ENCODE data around the gene STYK1.

The STYK1 gene

DNA sequence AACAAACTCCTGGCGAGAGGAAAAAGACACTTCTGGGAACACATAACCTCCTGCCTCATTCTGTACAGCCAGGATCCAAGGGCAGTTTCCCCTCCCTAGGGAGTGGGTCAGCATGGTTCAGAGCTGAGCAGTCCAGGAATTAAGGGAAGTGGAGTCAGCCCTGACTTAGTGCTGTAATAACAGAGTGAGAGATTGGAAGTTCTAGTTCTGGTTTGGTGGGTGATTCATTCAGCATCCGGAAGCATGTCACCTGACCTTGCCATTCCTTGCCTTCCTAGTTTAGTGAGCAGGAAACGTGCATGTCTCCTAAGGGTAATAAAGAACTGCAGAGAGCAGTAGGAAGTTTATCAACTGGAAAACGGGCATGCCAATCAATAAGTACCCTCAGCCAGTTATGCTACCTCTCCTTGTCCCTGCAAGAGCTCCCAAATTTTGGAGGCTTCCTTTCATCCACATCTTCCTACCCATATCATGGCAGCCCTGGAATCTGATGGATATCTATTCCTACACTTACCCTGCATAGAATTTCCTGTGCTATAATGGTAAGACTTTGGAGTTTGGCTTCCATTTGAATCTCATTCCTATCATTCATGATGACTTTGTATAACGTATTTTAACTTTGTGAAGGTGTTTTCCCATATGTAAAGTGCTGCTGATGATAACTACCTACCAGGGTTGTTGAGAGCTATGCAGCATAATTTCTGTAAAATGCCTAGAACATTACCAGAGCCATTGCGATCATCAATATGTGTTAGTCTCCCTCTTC is 31.9 kb downstream of the STYK1 start:
- Histone ChIP-seq H3K36me3 (ENCODE audit: insufficient read depth, low read length) (no peaks in the 10 kb centered on the region), H3K9me3 (ENCODE audit: low read length) (no peaks in the 10 kb centered on the region), H3K4me3 (ENCODE audit: low read depth in 1 of 2, low read length in 2 of 2) (no peak overlapping the region), H3K9ac (ENCODE audit: low read length) (no peak overlapping the region), H3K27ac (ENCODE audit: low read depth, low read length) (no peak overlapping the region), H3K4me1 (ENCODE audit: insufficient read depth, low read length) (no peaks in the 10 kb centered on the region), H3K27me3 (ENCODE audit: control insufficient read depth in 1 of 2, insufficient read depth in 2 of 2, low read length in 2 of 2) (no peaks in the 10 kb centered on the region)

GRCh38 chr12:10638728-10639127 is 35.1 kb downstream of the STYK1 start:
- H3K27ac ChIP-seq (ENCODE audit: low read depth, low read length): no peak overlapping the region
- H3K9me3 ChIP-seq (ENCODE audit: low read length): no peaks in the 10 kb centered on the region
- no peaks in the 10 kb centered on the region for H3K4me1 ChIP-seq (ENCODE audit: insufficient read depth, low read length)
- no peak overlapping the region for H3K4me3 ChIP-seq (ENCODE audit: low read depth in 1 of 2, low read length in 2 of 2)
- H3K27me3 ChIP-seq (ENCODE audit: control insufficient read depth in 1 of 2, insufficient read depth in 2 of 2, low read length in 2 of 2): no peaks in the 10 kb centered on the region
- H3K36me3 ChIP-seq (ENCODE audit: insufficient read depth, low read length): no peaks in the 10 kb centered on the region
- no peak overlapping the region for H3K9ac ChIP-seq (ENCODE audit: low read length)

DNA sequence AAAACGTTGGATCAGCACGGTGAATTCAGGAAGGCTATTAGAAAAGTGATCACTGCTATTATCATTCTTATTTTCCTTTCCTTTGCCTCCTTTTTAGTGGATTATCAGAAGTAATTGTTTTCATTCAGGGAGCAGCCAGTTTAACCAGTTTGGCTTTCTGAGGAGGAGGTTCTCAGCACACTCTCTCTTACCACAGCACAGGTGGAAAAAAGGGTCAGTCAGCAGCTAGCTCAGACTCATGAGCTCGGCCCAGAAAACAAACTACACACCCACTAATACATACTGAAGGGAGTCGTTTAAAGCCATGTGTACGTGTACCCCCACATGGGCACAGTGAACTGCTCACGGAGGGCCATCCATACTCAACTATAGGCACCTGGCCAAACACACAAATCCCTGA is 37.2 kb downstream of the STYK1 start:
- Histone ChIP-seq H3K27me3 (ENCODE audit: control insufficient read depth in 1 of 2, insufficient read depth in 2 of 2, low read length in 2 of 2) (no peaks in the 10 kb centered on the region), H3K4me1 (ENCODE audit: insufficient read depth, low read length) (no peaks in the 10 kb centered on the region), H3K4me3 (ENCODE audit: low read depth in 1 of 2, low read length in 2 of 2) (no peak overlapping the region), H3K36me3 (ENCODE audit: insufficient read depth, low read length) (no peaks in the 10 kb centered on the region), H3K9me3 (ENCODE audit: low read length) (no peaks in the 10 kb centered on the region), H3K27ac (ENCODE audit: low read depth, low read length) (no peak overlapping the region), H3K9ac (ENCODE audit: low read length) (no peak overlapping the region)

DNA sequence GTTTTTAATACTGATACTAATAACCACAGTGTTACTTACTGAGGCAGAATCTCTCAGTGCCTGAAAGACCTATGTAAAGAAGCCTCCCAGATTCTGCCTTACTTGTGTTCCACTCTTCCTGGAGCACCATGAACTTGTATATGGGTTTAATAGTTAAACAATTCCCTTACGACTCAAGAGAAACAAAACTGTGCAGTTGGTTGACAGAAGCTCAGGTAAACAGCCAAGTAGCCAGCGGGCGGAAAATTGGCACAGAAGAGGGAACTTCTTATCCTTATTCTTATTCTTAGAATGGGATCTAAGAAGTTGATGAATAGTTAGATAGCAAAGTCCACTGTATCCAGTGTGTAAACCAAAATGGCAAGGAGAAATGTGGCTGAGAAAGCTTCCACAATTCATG is 37.7 kb downstream of the STYK1 start:
- H3K4me1 ChIP-seq (ENCODE audit: insufficient read depth, low read length): no peaks in the 10 kb centered on the region
- no peaks in the 10 kb centered on the region for H3K36me3 ChIP-seq (ENCODE audit: insufficient read depth, low read length)
- no peaks in the 10 kb centered on the region for H3K9me3 ChIP-seq (ENCODE audit: low read length)
- no peak overlapping the region for H3K27ac ChIP-seq (ENCODE audit: low read depth, low read length)
- H3K27me3 ChIP-seq (ENCODE audit: control insufficient read depth in 1 of 2, insufficient read depth in 2 of 2, low read length in 2 of 2): no peaks in the 10 kb centered on the region
- H3K4me3 ChIP-seq (ENCODE audit: low read depth in 1 of 2, low read length in 2 of 2): no peak overlapping the region
- no peak overlapping the region for H3K9ac ChIP-seq (ENCODE audit: low read length)

- H3K27ac ChIP-seq (ENCODE audit: low read depth, low read length): no peak overlapping the region
- H3K9ac ChIP-seq (ENCODE audit: low read length): no peak overlapping the region
- no peaks in the 10 kb centered on the region for H3K4me1 ChIP-seq (ENCODE audit: insufficient read depth, low read length)
- H3K36me3 ChIP-seq (ENCODE audit: insufficient read depth, low read length): no peaks in the 10 kb centered on the region
- H3K27me3 ChIP-seq (ENCODE audit: control insufficient read depth in 1 of 2, insufficient read depth in 2 of 2, low read length in 2 of 2): no peaks in the 10 kb centered on the region
- H3K9me3 ChIP-seq (ENCODE audit: low read length): no peaks in the 10 kb centered on the region
- H3K4me3 ChIP-seq (ENCODE audit: low read depth in 1 of 2, low read length in 2 of 2): no peak overlapping the region
Observed at GRCh38 chr12:10635306-10635705, 38.5 kb downstream of the STYK1 start.

- Histone ChIP-seq H3K4me3 (ENCODE audit: low read depth in 1 of 2, low read length in 2 of 2) (no peak overlapping the region), H3K9ac (ENCODE audit: low read length) (no peak overlapping the region), H3K27ac (ENCODE audit: low read depth, low read length) (no peak overlapping the region), H3K4me1 (ENCODE audit: insufficient read depth, low read length) (no peaks in the 10 kb centered on the region), H3K27me3 (ENCODE audit: control insufficient read depth in 1 of 2, insufficient read depth in 2 of 2, low read length in 2 of 2) (no peaks in the 10 kb centered on the region), H3K9me3 (ENCODE audit: low read length) (no peaks in the 10 kb centered on the region), H3K36me3 (ENCODE audit: insufficient read depth, low read length) (no peaks in the 10 kb centered on the region)
Observed at GRCh38 chr12:10634427-10634826, 39.4 kb downstream of the STYK1 start.

DNA sequence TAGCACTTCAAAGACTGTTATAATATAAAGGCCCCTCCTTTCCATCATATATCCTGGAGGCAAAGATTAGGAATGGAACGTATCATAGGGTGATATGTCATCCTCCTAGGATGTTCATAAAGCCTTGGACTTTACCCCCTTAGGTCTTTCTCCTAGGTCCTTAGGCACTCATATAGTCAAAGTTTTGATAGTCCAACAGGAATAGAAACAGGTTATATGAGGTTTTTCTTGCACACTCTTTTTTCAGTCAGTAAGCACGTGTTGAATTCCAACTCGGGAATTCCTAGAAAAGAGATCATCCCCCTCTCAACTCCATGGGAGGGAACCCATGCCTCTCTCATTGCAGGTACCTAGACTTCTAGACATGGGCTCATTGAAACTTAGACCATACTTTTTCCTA is 40.3 kb downstream of the STYK1 start:
- Histone ChIP-seq H3K4me1 (ENCODE audit: insufficient read depth, low read length) (no peaks in the 10 kb centered on the region), H3K27me3 (ENCODE audit: control insufficient read depth in 1 of 2, insufficient read depth in 2 of 2, low read length in 2 of 2) (no peaks in the 10 kb centered on the region), H3K4me3 (ENCODE audit: low read depth in 1 of 2, low read length in 2 of 2) (no peak overlapping the region), H3K9me3 (ENCODE audit: low read length) (no peaks in the 10 kb centered on the region), H3K9ac (ENCODE audit: low read length) (no peak overlapping the region), H3K27ac (ENCODE audit: low read depth, low read length) (no peak overlapping the region), H3K36me3 (ENCODE audit: insufficient read depth, low read length) (no peaks in the 10 kb centered on the region)

GRCh38 chr12:10632226-10632625 is 41.6 kb downstream of the STYK1 start:
- Histone ChIP-seq H3K9ac (ENCODE audit: low read length) (no peak overlapping the region), H3K4me1 (ENCODE audit: insufficient read depth, low read length) (no peaks in the 10 kb centered on the region), H3K27me3 (ENCODE audit: control insufficient read depth in 1 of 2, insufficient read depth in 2 of 2, low read length in 2 of 2) (no peaks in the 10 kb centered on the region), H3K27ac (ENCODE audit: low read depth, low read length) (no peak overlapping the region), H3K9me3 (ENCODE audit: low read length) (no peaks in the 10 kb centered on the region), H3K36me3 (ENCODE audit: insufficient read depth, low read length) (no peaks in the 10 kb centered on the region), H3K4me3 (ENCODE audit: low read depth in 1 of 2, low read length in 2 of 2) (no peak overlapping the region)

- H3K27me3 ChIP-seq (ENCODE audit: control insufficient read depth in 1 of 2, insufficient read depth in 2 of 2, low read length in 2 of 2): no peaks in the 10 kb centered on the region
- no peak overlapping the region for H3K27ac ChIP-seq (ENCODE audit: low read depth, low read length)
- no peak overlapping the region for H3K4me3 ChIP-seq (ENCODE audit: low read depth in 1 of 2, low read length in 2 of 2)
- H3K4me1 ChIP-seq (ENCODE audit: insufficient read depth, low read length): no peaks in the 10 kb centered on the region
- H3K9me3 ChIP-seq (ENCODE audit: low read length): no peaks in the 10 kb centered on the region
- no peaks in the 10 kb centered on the region for H3K36me3 ChIP-seq (ENCODE audit: insufficient read depth, low read length)
- no peak overlapping the region for H3K9ac ChIP-seq (ENCODE audit: low read length)
Observed at GRCh38 chr12:10624605-10625004, 49.2 kb downstream of the STYK1 start.

GRCh38 chr12:10623131-10623530 is 50.7 kb downstream of the STYK1 start:
- Histone ChIP-seq H3K4me1 (ENCODE audit: insufficient read depth, low read length) (no peaks in the 10 kb centered on the region), H3K9ac (ENCODE audit: low read length) (no peak overlapping the region), H3K27me3 (ENCODE audit: control insufficient read depth in 1 of 2, insufficient read depth in 2 of 2, low read length in 2 of 2) (no peaks in the 10 kb centered on the region), H3K9me3 (ENCODE audit: low read length) (no peaks in the 10 kb centered on the region), H3K4me3 (ENCODE audit: low read depth in 1 of 2, low read length in 2 of 2) (no peak overlapping the region), H3K27ac (ENCODE audit: low read depth, low read length) (no peak overlapping the region), H3K36me3 (ENCODE audit: insufficient read depth, low read length) (no peaks in the 10 kb centered on the region)

GRCh38 chr12:10621278-10621677 is 52.6 kb downstream of the STYK1 start:
- H3K36me3 ChIP-seq (ENCODE audit: insufficient read depth, low read length): no peaks in the 10 kb centered on the region
- H3K4me3 ChIP-seq (ENCODE audit: low read depth in 1 of 2, low read length in 2 of 2): no peak overlapping the region
- H3K27me3 ChIP-seq (ENCODE audit: control insufficient read depth in 1 of 2, insufficient read depth in 2 of 2, low read length in 2 of 2): no peaks in the 10 kb centered on the region

GRCh38 chr12:10620078-10620779 is 53.6 kb downstream of the STYK1 start:
- H3K4me3 ChIP-seq (ENCODE audit: low read depth in 1 of 2, low read length in 2 of 2): no peak overlapping the region
- H3K27me3 ChIP-seq (ENCODE audit: control insufficient read depth in 1 of 2, insufficient read depth in 2 of 2, low read length in 2 of 2): no peaks in the 10 kb centered on the region
- H3K9me3 ChIP-seq (ENCODE audit: low read length): no peaks in the 10 kb centered on the region
- H3K27ac ChIP-seq (ENCODE audit: low read depth, low read length): no peak overlapping the region
- no peak overlapping the region for H3K9ac ChIP-seq (ENCODE audit: low read length)
- H3K36me3 ChIP-seq (ENCODE audit: insufficient read depth, low read length): no peaks in the 10 kb centered on the region
- no peaks in the 10 kb centered on the region for H3K4me1 ChIP-seq (ENCODE audit: insufficient read depth, low read length)

More at GRCh38 chr12:10621278-10621677, 52.6 kb downstream of the STYK1 start:
- Histone ChIP-seq H3K9ac (ENCODE audit: low read length) (no peak overlapping the region), H3K4me1 (ENCODE audit: insufficient read depth, low read length) (no peaks in the 10 kb centered on the region), H3K9me3 (ENCODE audit: low read length) (no peaks in the 10 kb centered on the region), H3K27ac (ENCODE audit: low read depth, low read length) (no peak overlapping the region)
